Neuronal stem cell (in vitro differentiated cells): ENCODE results near the gene SERGEF.

Experiments used
- DNase-seq: peaks from one replicate; pipeline ENCODE4 v3.0.0-alpha.2; 2013; ENCODE audit warnings: low spot score
- H2AFZ ChIP-seq: one replicate; pipeline ENCODE4 v1.6.1; 2013; ENCODE audit warnings: mild to moderate bottlenecking, low read length, inconsistent platforms
- H2AK5ac ChIP-seq: 2 replicates; pipeline ENCODE4 v1.6.1; 2013; ENCODE audit warnings: low read depth, mild to moderate bottlenecking, inconsistent platforms, low read length, moderate library complexity, mixed read lengths
- H2BK120ac ChIP-seq: 2 replicates; pipeline ENCODE4 v1.6.1; 2013; ENCODE audit warnings: low read depth, mild to moderate bottlenecking, inconsistent platforms, low read length, moderate library complexity, mixed read lengths
- H2BK12ac ChIP-seq: one replicate; pipeline ENCODE4 v1.6.1; 2013; ENCODE audit warnings: low read length, inconsistent platforms
- H2BK15ac ChIP-seq: 2 replicates; pipeline ENCODE4 v1.6.1; 2013; ENCODE audit warnings: mild to moderate bottlenecking, low read length, inconsistent platforms, mixed read lengths
- H2BK5ac ChIP-seq: one replicate; pipeline ENCODE4 v1.6.1; 2013; ENCODE audit warnings: inconsistent platforms, mild to moderate bottlenecking, low read length, moderate library complexity
- H3K14ac ChIP-seq: one replicate; pipeline ENCODE4 v1.6.1; 2013; ENCODE audit warnings: low read length, inconsistent platforms
- H3K18ac ChIP-seq: 2 replicates; pipeline ENCODE4 v1.6.1; 2013; ENCODE audit warnings: low read length, inconsistent platforms
- H3K23ac ChIP-seq: 2 replicates; pipeline ENCODE4 v1.6.1; 2013; ENCODE audit warnings: low read depth, mild to moderate bottlenecking, mixed read lengths, low read length, inconsistent platforms; ENCODE audit not compliant: poor library complexity
- H3K27ac ChIP-seq: replicated peaks from 3 replicates; pipeline ENCODE4 v1.5.1; 2013; ENCODE audit warnings: low read length, inconsistent platforms
- H3K27me3 ChIP-seq, 3 experiments: 2 replicates each; pipeline ENCODE4 v1.6.1; 2013; ENCODE audit warnings: low read length in 3 of 3, mild to moderate bottlenecking in 2 of 3, inconsistent platforms in 1 of 3, low read depth in 1 of 3, mixed read lengths in 1 of 3, moderate library complexity in 1 of 3; ENCODE audit not compliant: control insufficient read depth in 3 of 3, insufficient read depth in 3 of 3
- H3K36me3 ChIP-seq, 2 donors: replicated peaks in 1 of 2; 2 replicates each; pipeline ENCODE4 v1.6.1; 2013; ENCODE audit warnings: low read length in 2 of 2; ENCODE audit not compliant: control insufficient read depth in 2 of 2, insufficient read depth in 2 of 2
- H3K4ac ChIP-seq: 2 replicates; pipeline ENCODE4 v1.6.1; 2013; ENCODE audit warnings: inconsistent platforms, mild to moderate bottlenecking, low read length, moderate library complexity
- H3K4me1 ChIP-seq, 2 donors: 1 replicate in 1 of 2; 2 replicates in 1 of 2; pipeline ENCODE4 v1.6.1; 2013; ENCODE audit warnings: low read length in 2 of 2, low read depth in 1 of 2; ENCODE audit not compliant: control insufficient read depth in 2 of 2, insufficient read depth in 1 of 2
- H3K4me2 ChIP-seq: one replicate; pipeline ENCODE4 v1.6.1; 2013; ENCODE audit warnings: mild to moderate bottlenecking, low read length, inconsistent platforms; ENCODE audit not compliant: insufficient read depth, poor library complexity, severe bottlenecking
- H3K4me3 ChIP-seq, 2 donors: 2 replicates each; pipeline ENCODE4 v1.5.1; 2013; ENCODE audit warnings: low read length in 2 of 2, mild to moderate bottlenecking in 2 of 2, inconsistent platforms in 1 of 2, moderate library complexity in 1 of 2
- H3K79me1 ChIP-seq: one replicate; pipeline ENCODE4 v1.6.1; 2013; ENCODE audit warnings: low read depth, mild to moderate bottlenecking, inconsistent platforms, low read length, moderate library complexity
- H3K9ac ChIP-seq: one replicate; pipeline ENCODE4 v1.6.1; 2013; ENCODE audit warnings: mild to moderate bottlenecking, low read depth, low read length, inconsistent platforms; ENCODE audit not compliant: poor library complexity
- H3K9me3 ChIP-seq, 2 donors: replicated peaks in 1 of 2; 2 replicates each; pipeline versions ENCODE3 to v1.6.1; 2013; ENCODE audit warnings: low read length in 2 of 2, mild to moderate bottlenecking in 2 of 2, inconsistent platforms in 1 of 2, low read depth in 1 of 2, mixed read lengths in 1 of 2, moderate library complexity in 1 of 2; ENCODE audit not compliant: control insufficient read depth in 2 of 2, insufficient read depth in 1 of 2
- H4K8ac ChIP-seq: one replicate; pipeline ENCODE4 v1.6.1; 2013; ENCODE audit warnings: low read depth, mild to moderate bottlenecking, inconsistent platforms, low read length, moderate library complexity
- H4K91ac ChIP-seq: one replicate; pipeline ENCODE4 v1.6.1; 2013; ENCODE audit warnings: low read length, low read depth, mild to moderate bottlenecking, inconsistent platforms; ENCODE audit not compliant: poor library complexity
- WGBS, 2 donors: extraction: QIAGEN DNeasy Blood & Tissue Kit; methylation state at CpG; one replicate each; pipeline ENCODE4 v1.1.7; 2013; ENCODE audit warnings: missing lambda C conversion rate in 2 of 2, mixed read lengths in 1 of 2; ENCODE audit not compliant: insufficient read length in 2 of 2, insufficient replicate concordance in 1 of 2; ENCODE audit errors: extremely low coverage in 2 of 2; 5-methylcytosine and 5-hydroxymethylcytosine counted together

The SERGEF gene

DNA sequence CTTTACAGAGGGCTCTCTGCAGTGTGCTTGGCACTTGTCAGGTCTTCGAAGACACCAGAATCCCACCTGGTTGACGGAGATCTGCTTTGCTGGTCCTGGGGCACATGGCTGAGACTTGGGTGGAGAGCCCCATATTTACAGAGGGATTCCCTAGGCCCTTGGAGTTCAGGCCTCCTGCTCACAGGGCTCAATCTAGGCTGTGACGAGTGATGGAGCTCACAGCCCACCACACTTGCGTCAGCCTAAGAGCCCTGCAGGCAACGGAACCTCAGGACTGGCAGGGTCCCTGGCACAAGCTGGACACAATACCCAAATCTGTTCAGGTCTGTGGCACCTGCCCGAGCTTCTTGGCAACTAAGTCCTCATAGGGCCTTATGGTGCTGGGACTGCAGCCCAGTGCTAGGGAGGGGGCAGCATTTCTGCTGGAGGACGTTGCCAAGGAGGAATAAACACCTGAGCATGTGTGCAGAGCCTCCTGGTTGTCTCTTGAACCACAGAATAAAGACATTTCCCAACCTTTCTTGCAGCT lies 219.1 kb downstream of the SERGEF start:
- Histone ChIP-seq H3K9ac (no peak overlapping the region), H3K36me3 (no peaks in the 10 kb centered on the region), H2BK12ac (no peak overlapping the region), H3K4me2 (no peak overlapping the region), H2AFZ (no peak overlapping the region), H4K91ac (no peak overlapping the region), H4K8ac (no peak overlapping the region), H3K23ac (peak overlapping the region; percentile 12), H2BK120ac (no peak overlapping the region), H3K27ac (no peak overlapping the region), H3K27me3 (no peaks in the 10 kb centered on the region), H3K4ac (no peak overlapping the region), H3K14ac (no peak overlapping the region), H3K18ac (peak overlapping the region; percentile 30), H2AK5ac (no peak overlapping the region), H3K79me1 (no peaks in the 10 kb centered on the region), H3K9me3 (no peaks in the 10 kb centered on the region), H3K4me1 (peaks cover 0 to 2% of the 10 kb centered on the region in 2 donors), H2BK15ac (no peak overlapping the region), H3K4me3 (no peak overlapping the region), H2BK5ac (no peak overlapping the region)
- WGBS, 2 donors, result no CpG with 5 or more reads among the region's 7 CpGs
- no peak for DNase-seq

DNA sequence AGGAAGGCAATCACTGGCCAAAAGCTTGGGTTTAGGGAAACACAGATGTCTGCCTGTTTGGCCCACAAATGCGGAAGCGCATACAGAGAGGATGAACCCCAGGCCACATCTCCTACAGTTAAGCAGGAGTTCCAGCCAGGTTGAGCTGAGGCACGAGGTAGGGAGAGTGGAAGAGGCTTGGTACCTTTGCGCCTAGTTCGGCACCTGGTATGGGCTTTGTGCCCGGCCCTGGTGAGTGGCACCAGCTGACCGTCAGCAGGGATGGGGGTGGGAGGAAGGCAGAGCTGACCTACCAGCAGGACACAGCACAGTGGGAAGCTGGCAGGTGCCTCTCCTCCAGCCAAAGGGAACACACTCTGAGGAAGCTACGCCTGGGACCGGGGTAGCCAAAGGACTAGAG lies 220.7 kb downstream of the SERGEF start:
- H4K91ac ChIP-seq, result no peak overlapping the region
- H2AFZ ChIP-seq, result no peak overlapping the region
- H3K36me3 ChIP-seq, result no peaks in the 10 kb centered on the region
- H3K79me1 ChIP-seq, result no peaks in the 10 kb centered on the region
- DNase-seq, result no peak
- H2BK12ac ChIP-seq, result no peak overlapping the region
- H3K27me3 ChIP-seq, result no peaks in the 10 kb centered on the region
- H4K8ac ChIP-seq, result no peak overlapping the region
- no peak overlapping the region for H3K4me3 ChIP-seq
- peak overlapping the region; percentile 89 for H3K18ac ChIP-seq
- no peak overlapping the region for H2BK15ac ChIP-seq
- H2BK120ac ChIP-seq, result peak overlapping the region; percentile 50
- H3K9me3 ChIP-seq, result no peaks in the 10 kb centered on the region
- no peak overlapping the region for H3K4ac ChIP-seq
- peak overlapping the region; percentile 26 for H3K23ac ChIP-seq
- H3K4me1 ChIP-seq, result peaks cover 0 to 3% of the 10 kb centered on the region in 2 donors
- H3K27ac ChIP-seq, result no peak overlapping the region
- peak overlapping the region; percentile 70 for H2BK5ac ChIP-seq
- H3K9ac ChIP-seq, result no peak overlapping the region
- H3K14ac ChIP-seq, result peak overlapping the region; percentile 83
- H3K4me2 ChIP-seq, result no peak overlapping the region
- H2AK5ac ChIP-seq, result peak overlapping the region; percentile 70
- no CpG with 5 or more reads among the region's 9 CpGs for WGBS, 2 donors

GRCh38 chr11:17791144-17791543 lies 221.7 kb downstream of the SERGEF start:
- Histone ChIP-seq H3K4me1 (peaks cover 0 to 5% of the 10 kb centered on the region in 2 donors), H4K91ac (no peak overlapping the region), H3K14ac (no peak overlapping the region), H3K4ac (no peak overlapping the region), H3K4me2 (no peak overlapping the region), H4K8ac (no peak overlapping the region), H2BK12ac (no peak overlapping the region), H3K9me3 (no peaks in the 10 kb centered on the region), H2AK5ac (no peak overlapping the region), H3K27ac (no peak overlapping the region), H3K18ac (no peak overlapping the region), H2AFZ (no peak overlapping the region), H2BK5ac (no peak overlapping the region), H3K4me3 (no peak overlapping the region), H3K36me3 (no peaks in the 10 kb centered on the region), H2BK120ac (no peak overlapping the region), H2BK15ac (no peak overlapping the region), H3K9ac (no peak overlapping the region), H3K79me1 (no peaks in the 10 kb centered on the region), H3K27me3 (no peaks in the 10 kb centered on the region), H3K23ac (no peak overlapping the region)
- DNase-seq, result no peak

- no CpG with 5 or more reads among the region's 1 CpG for WGBS, 2 donors
- Histone ChIP-seq H3K23ac (no peak overlapping the region), H3K4me2 (no peak overlapping the region), H3K27me3 (no peaks in the 10 kb centered on the region), H2BK12ac (no peak overlapping the region), H3K79me1 (no peaks in the 10 kb centered on the region), H4K8ac (no peak overlapping the region), H3K27ac (no peak overlapping the region), H2BK120ac (no peak overlapping the region), H3K14ac (no peak overlapping the region), H3K4me1 (peaks cover 0 to 4% of the 10 kb centered on the region in 2 donors), H2AK5ac (no peak overlapping the region), H3K9me3 (no peaks in the 10 kb centered on the region), H3K9ac (no peak overlapping the region), H2BK5ac (no peak overlapping the region), H3K4ac (no peak overlapping the region), H3K18ac (no peak overlapping the region), H2BK15ac (no peak overlapping the region), H2AFZ (no peak overlapping the region), H3K36me3 (no peaks in the 10 kb centered on the region), H4K91ac (no peak overlapping the region), H3K4me3 (no peak overlapping the region)
- no peak for DNase-seq
Observed at GRCh38 chr11:17790453-17790852, 222.4 kb downstream of the SERGEF start.
